Activated naive CD4-positive, alpha-beta T cell treated with anti-CD3 and anti-CD28 coated beads for 36 hours (primary cell): Measurements from ENCODE around the gene AMOTL1. TPM values are rescaled to one million over a fixed set of nuclear protein-coding genes. Genes with fewer than 3 reads are reported as not detected.
"Not testable (repeated sequence)": the region's sequence is repeated elsewhere in the genome, so short reads cannot be mapped to it uniquely, and the experiment has no call there.

Source experiments
- CTCF ChIA-PET: fragments of 350-600 bp; sonication (Branson Sonifier 250); formaldehyde crosslinking; loops from one replicate; lab custom pipeline; 2021; ENCODE audit warnings: antibody characterized with exemption; lab: Charles Lee
- DNase-seq: peaks from one replicate; pipeline ENCODE4 v3.0.0-alpha.2; 2020
- H3K27ac Mint-ChIP-seq: one replicate; pipeline ENCODE4 v1.8.0; 2021; ENCODE audit warnings: mild to moderate bottlenecking, mixed read lengths
- H3K27me3 Mint-ChIP-seq: one replicate; pipeline ENCODE4 v1.8.0; 2021; ENCODE audit warnings: low read depth, mixed read lengths
- H3K36me3 Mint-ChIP-seq: one replicate; pipeline ENCODE4 v1.8.0; 2021; ENCODE audit warnings: low read depth, mixed read lengths
- H3K4me1 Mint-ChIP-seq: one replicate; pipeline ENCODE4 v1.8.0; 2021; ENCODE audit warnings: low read depth, mixed read lengths
- H3K4me3 Mint-ChIP-seq: one replicate; pipeline ENCODE4 v1.8.0; 2021; ENCODE audit warnings: mild to moderate bottlenecking, moderate library complexity, mixed read lengths
- H3K9me3 Mint-ChIP-seq: one replicate; pipeline ENCODE4 v1.8.0; 2021; ENCODE audit warnings: mixed read lengths
- intact Hi-C: fragments of 100-400 bp; cut with micrococcal nuclease; formaldehyde crosslinking; loops from one replicate; pipeline ENCODE4 v1.15.1; 2023
- total RNA-seq, 2 experiments: library from RNA; stranded (reverse); gene quantifications; one replicate each; pipeline ENCODE4 v1.2.3, GENCODE V29; 2021

The AMOTL1 gene
- total RNA-seq, 2 experiments from 2014 or later: 0.43 to 1.0 TPM

- intact Hi-C loops: no loop called here
- Mint-ChIP-seq H3K27me3 (no peaks in the 10 kb centered on the region), H3K4me1 (no peaks in the 10 kb centered on the region), H3K27ac (no peak overlapping the region), H3K36me3 (no peaks in the 10 kb centered on the region), H3K9me3 (no peaks in the 10 kb centered on the region), H3K4me3 (no peak overlapping the region)
- DNase-seq: no peak
- CTCF ChIA-PET: interaction anchor here (1.6 kb wide), 1 partner anchor 12 kb away, joined by 5 read pairs; no protein-coding TSS in a partner anchor
Measured at GRCh38 chr11:94801866-94802460, 33.8 kb downstream of the AMOTL1 start.

- no peak overlapping the region for H3K27ac Mint-ChIP-seq
- no peak overlapping the region for H3K4me3 Mint-ChIP-seq
- DNase-seq: no peak
- intact Hi-C loops: no loop called here
- no peaks in the 10 kb centered on the region for H3K36me3 Mint-ChIP-seq
- CTCF ChIA-PET: interaction anchor here (1.6 kb wide), 1 partner anchor 12 kb away, joined by 5 read pairs; no protein-coding TSS in a partner anchor
- H3K9me3 Mint-ChIP-seq: no peaks in the 10 kb centered on the region
- no peaks in the 10 kb centered on the region for H3K27me3 Mint-ChIP-seq
- no peaks in the 10 kb centered on the region for H3K4me1 Mint-ChIP-seq
Measured at GRCh38 chr11:94802501-94802900, 34.3 kb downstream of the AMOTL1 start.

- no peak overlapping the region for H3K4me3 Mint-ChIP-seq
- no peaks in the 10 kb centered on the region for H3K36me3 Mint-ChIP-seq
- H3K27me3 Mint-ChIP-seq: no peaks in the 10 kb centered on the region
- H3K9me3 Mint-ChIP-seq: no peaks in the 10 kb centered on the region
- H3K4me1 Mint-ChIP-seq: no peaks in the 10 kb centered on the region
- no peak overlapping the region for H3K27ac Mint-ChIP-seq
- no peak for DNase-seq
- intact Hi-C loops: no loop called here
- CTCF ChIA-PET: interaction anchor here (1.0 kb wide), 1 partner anchor 17 kb away, joined by 3 read pairs; no protein-coding TSS in a partner anchor
Measured at GRCh38 chr11:94803491-94803890, 35.3 kb downstream of the AMOTL1 start.

- no peak overlapping the region for H3K4me3 Mint-ChIP-seq
- no peaks in the 10 kb centered on the region for H3K4me1 Mint-ChIP-seq
- H3K27me3 Mint-ChIP-seq: no peaks in the 10 kb centered on the region
- DNase-seq: no peak
- H3K27ac Mint-ChIP-seq: no peak overlapping the region
- no peaks in the 10 kb centered on the region for H3K36me3 Mint-ChIP-seq
- CTCF ChIA-PET: interaction anchor here (1.4 kb wide), 1 partner anchor 18 kb away, joined by 5 read pairs; no protein-coding TSS in a partner anchor
- H3K9me3 Mint-ChIP-seq: no peaks in the 10 kb centered on the region
- intact Hi-C loops: no loop called here
Measured at GRCh38 chr11:94804874-94805273, 36.7 kb downstream of the AMOTL1 start.

GRCh38 chr11:94806014-94806413 is 37.9 kb downstream of the AMOTL1 start:
- Mint-ChIP-seq H3K27me3 (no peaks in the 10 kb centered on the region), H3K4me1 (no peaks in the 10 kb centered on the region), H3K27ac (no peak overlapping the region), H3K36me3 (no peaks in the 10 kb centered on the region), H3K9me3 (no peaks in the 10 kb centered on the region), H3K4me3 (no peak overlapping the region)
- no peak for DNase-seq
- intact Hi-C loops: no loop called here
- CTCF ChIA-PET: interaction anchor here (1.4 kb wide), 1 partner anchor 19 kb away, joined by 5 read pairs; no protein-coding TSS in a partner anchor

- Mint-ChIP-seq H3K36me3 (no peaks in the 10 kb centered on the region), H3K27ac (no peak overlapping the region), H3K4me1 (no peaks in the 10 kb centered on the region), H3K4me3 (no peak overlapping the region), H3K27me3 (no peaks in the 10 kb centered on the region), H3K9me3 (no peaks in the 10 kb centered on the region)
- DNase-seq: no peak
- CTCF ChIA-PET: no interaction called here
- intact Hi-C loops: no loop called here
Measured at GRCh38 chr11:94806419-94806818, 38.3 kb downstream of the AMOTL1 start.

GRCh38 chr11:94809251-94809650 is 41.1 kb downstream of the AMOTL1 start:
- H3K36me3 Mint-ChIP-seq: no peaks in the 10 kb centered on the region
- H3K27me3 Mint-ChIP-seq: no peaks in the 10 kb centered on the region
- H3K27ac Mint-ChIP-seq: no peak overlapping the region
- intact Hi-C loops: no loop called here
- H3K9me3 Mint-ChIP-seq: no peaks in the 10 kb centered on the region
- no peak for DNase-seq
- H3K4me1 Mint-ChIP-seq: no peaks in the 10 kb centered on the region
- CTCF ChIA-PET: no interaction called here
- no peak overlapping the region for H3K4me3 Mint-ChIP-seq

- DNase-seq, H3K27ac Mint-ChIP-seq, intact Hi-C loops, H3K27me3 Mint-ChIP-seq, H3K4me3 Mint-ChIP-seq, H3K36me3 Mint-ChIP-seq, H3K4me1 Mint-ChIP-seq, H3K9me3 Mint-ChIP-seq: not testable (repeated sequence)
- CTCF ChIA-PET: interaction anchor here (0.8 to 1.9 kb wide), 3 partner anchors 8 to 28 kb away, joined by 3 to 4 read pairs (median 3); no protein-coding TSS in a partner anchor
Measured at GRCh38 chr11:94812724-94813720, 44.9 kb downstream of the AMOTL1 start.

GRCh38 chr11:94814272-94814976 is 46.3 kb downstream of the AMOTL1 start:
- no peak overlapping the region for H3K27ac Mint-ChIP-seq
- H3K4me1 Mint-ChIP-seq: no peaks in the 10 kb centered on the region
- no peaks in the 10 kb centered on the region for H3K27me3 Mint-ChIP-seq
- CTCF ChIA-PET: no interaction called here
- no peak overlapping the region for H3K4me3 Mint-ChIP-seq
- intact Hi-C loops: no loop called here
- DNase-seq: no peak
- no peaks in the 10 kb centered on the region for H3K36me3 Mint-ChIP-seq
- peaks cover 5% of the 10 kb centered on the region for H3K9me3 Mint-ChIP-seq

- no peaks in the 10 kb centered on the region for H3K27me3 Mint-ChIP-seq
- CTCF ChIA-PET: no interaction called here
- no peaks in the 10 kb centered on the region for H3K4me1 Mint-ChIP-seq
- no peak overlapping the region for H3K4me3 Mint-ChIP-seq
- intact Hi-C loops: no loop called here
- H3K9me3 Mint-ChIP-seq: peaks cover 5% of the 10 kb centered on the region
- H3K36me3 Mint-ChIP-seq: no peaks in the 10 kb centered on the region
- DNase-seq: no peak
- H3K27ac Mint-ChIP-seq: no peak overlapping the region
Measured at GRCh38 chr11:94815705-94816344, 47.7 kb downstream of the AMOTL1 start.

- DNase-seq: no peak
- CTCF ChIA-PET: interaction anchor here (0.6 to 1.1 kb wide), 4 partner anchors 8 to 109 kb away, joined by 3 to 4 read pairs (median 3); no protein-coding TSS in a partner anchor
- intact Hi-C loops: no loop called here
- Mint-ChIP-seq H3K4me1 (no peaks in the 10 kb centered on the region), H3K27ac (no peak overlapping the region), H3K27me3 (no peaks in the 10 kb centered on the region), H3K36me3 (no peaks in the 10 kb centered on the region), H3K4me3 (no peak overlapping the region), H3K9me3 (peaks cover 5% of the 10 kb centered on the region)
Measured at GRCh38 chr11:94820480-94820879, 52.3 kb downstream of the AMOTL1 start.
